ENCODE results near the gene DNAAF9.

Gene DNAAF9

GRCh38 chr20:3360752-3361151 is 46.7 kb downstream of the DNAAF9 start:
- DNase-seq (ENCODE audit: low read depth): no peak
- TF ChIP-seq CTCF (conservative IDR thresholded peaks at IDR 0.05; ENCODE audit: control insufficient read depth, insufficient read depth, low read depth, low read length): no peak

DNA sequence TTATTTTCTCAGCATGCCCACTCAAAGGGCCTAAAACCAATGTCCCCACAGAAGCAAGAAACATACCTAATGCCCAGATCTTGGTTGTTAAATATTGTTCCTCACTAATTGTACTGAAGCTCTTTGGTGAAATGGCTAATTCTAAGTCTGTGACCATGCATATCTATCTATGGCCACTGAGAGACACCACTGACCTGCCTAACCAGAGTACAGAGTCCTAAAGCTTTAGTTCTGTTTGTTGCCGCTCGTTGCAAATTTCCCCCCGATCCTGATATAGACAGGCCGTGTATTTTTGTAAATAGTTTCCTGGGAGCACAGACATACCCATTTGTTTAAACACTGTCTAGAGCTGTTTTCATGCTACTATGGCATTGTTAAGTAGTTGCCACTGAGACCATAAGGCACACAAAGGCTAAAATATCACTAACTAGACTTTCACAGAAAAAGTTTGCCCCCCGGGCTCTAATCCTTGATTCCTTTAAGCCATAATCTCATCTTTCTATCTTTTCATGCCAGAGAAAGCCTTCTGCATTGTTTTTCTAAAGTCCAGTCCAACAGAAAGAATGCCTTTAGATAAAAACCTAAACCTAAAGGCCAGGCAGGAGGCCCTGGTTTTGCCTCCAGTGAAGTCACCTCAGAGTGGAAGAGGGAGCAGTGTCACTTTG is 48.7 kb downstream of the DNAAF9 start:
- H3K4me3 ChIP-seq (ENCODE audit: control insufficient read depth, low read depth, low read length): no peak overlapping the region
- no peak for DNase-seq (ENCODE audit: low read depth)
- no peak for TF ChIP-seq CTCF (conservative IDR thresholded peaks at IDR 0.05; ENCODE audit: control insufficient read depth, insufficient read depth, low read depth, low read length)

More at GRCh38 chr20:3360752-3361151, 46.7 kb downstream of the DNAAF9 start:
- H3K4me3 ChIP-seq (ENCODE audit: control insufficient read depth, low read depth, low read length): no peak overlapping the region
